Adrenal gland (tissue), 5 donors: ENCODE measurements around the gene MSH5.

Experiments
- POLR2A ChIP-seq, 2 donors: fragments of 450-650 bp; IDR thresholded peaks; one replicate each; pipeline ENCODE4 v1.6.1; 2017; ENCODE audit warnings: antibody characterized with exemption in 2 of 2, mild to moderate bottlenecking in 2 of 2, moderate library complexity in 1 of 2
- TF ChIP-seq, protein P1 (sequence below), 6 experiments: fragments of 450-650 bp in 4 of 6; fragments of 200-600 bp in 2 of 6; sonication (generic) in 1 of 6; IDR thresholded peaks; 1 replicate in 5 of 6; 2 replicates in 1 of 6; pipeline versions ENCODE4 v1.5.1 to v1.8.0; 2016 to 2021; ENCODE audit warnings: antibody characterized with exemption in 6 of 6, mild to moderate bottlenecking in 2 of 6, moderate library complexity in 1 of 6
- donor health status: DM: no; HTN: no; CAD: no.

DNA sequence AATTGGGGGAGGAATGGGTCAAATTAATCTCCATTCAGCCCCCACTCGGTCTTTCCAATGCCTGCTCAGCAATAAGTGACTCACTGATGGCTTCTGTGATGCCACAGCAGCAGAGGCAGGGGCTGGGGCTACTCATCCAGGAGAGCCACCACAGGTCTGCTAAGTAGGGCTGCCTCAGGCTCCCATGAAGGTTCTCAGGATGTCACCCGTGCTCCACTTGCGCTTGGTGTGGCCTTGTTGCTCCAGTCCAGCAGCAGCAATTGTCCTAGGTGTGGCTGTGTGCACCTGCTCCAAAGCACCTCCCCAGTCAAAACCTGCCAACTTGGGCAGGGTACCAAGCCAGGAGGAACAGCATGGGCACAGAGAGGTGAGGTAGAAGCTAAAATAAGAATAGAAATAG is 17.6 kb upstream of the MSH5 start:
- TF ChIP-seq, protein P1, sequence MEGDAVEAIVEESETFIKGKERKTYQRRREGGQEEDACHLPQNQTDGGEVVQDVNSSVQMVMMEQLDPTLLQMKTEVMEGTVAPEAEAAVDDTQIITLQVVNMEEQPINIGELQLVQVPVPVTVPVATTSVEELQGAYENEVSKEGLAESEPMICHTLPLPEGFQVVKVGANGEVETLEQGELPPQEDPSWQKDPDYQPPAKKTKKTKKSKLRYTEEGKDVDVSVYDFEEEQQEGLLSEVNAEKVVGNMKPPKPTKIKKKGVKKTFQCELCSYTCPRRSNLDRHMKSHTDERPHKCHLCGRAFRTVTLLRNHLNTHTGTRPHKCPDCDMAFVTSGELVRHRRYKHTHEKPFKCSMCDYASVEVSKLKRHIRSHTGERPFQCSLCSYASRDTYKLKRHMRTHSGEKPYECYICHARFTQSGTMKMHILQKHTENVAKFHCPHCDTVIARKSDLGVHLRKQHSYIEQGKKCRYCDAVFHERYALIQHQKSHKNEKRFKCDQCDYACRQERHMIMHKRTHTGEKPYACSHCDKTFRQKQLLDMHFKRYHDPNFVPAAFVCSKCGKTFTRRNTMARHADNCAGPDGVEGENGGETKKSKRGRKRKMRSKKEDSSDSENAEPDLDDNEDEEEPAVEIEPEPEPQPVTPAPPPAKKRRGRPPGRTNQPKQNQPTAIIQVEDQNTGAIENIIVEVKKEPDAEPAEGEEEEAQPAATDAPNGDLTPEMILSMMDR (IDR thresholded peaks at IDR 0.05) = no peak
- TF ChIP-seq POLR2A (IDR thresholded peaks at IDR 0.05) = no peak
